ENCODE measurements around the gene COCH.
A peak's percentile ranks its signal among the peaks of the same experiment; 100 is the strongest.
"Not testable (repeated sequence)": the region's sequence is repeated elsewhere in the genome, so short reads cannot be mapped to it uniquely, and the experiment has no call there.

COCH gene

GRCh38 chr14:30889244-30889594, 14.9 kb downstream of the COCH start:
- Mint-ChIP-seq H3K4me3 (no peak overlapping the region), H3K9me3 (no peaks in the 10 kb centered on the region), H3K36me3 (ENCODE audit: low read depth) (peaks cover 7% of the 10 kb centered on the region), H3K4me1 (ENCODE audit: low read depth) (peaks cover 11% of the 10 kb centered on the region), H3K27ac (peak overlapping the region; percentile 23), H3K27me3 (no peaks in the 10 kb centered on the region)
- no peak for DNase-seq

GRCh38 chr14:30893819-30894218, 19.5 kb downstream of the COCH start:
- H3K27ac Mint-ChIP-seq = no peak overlapping the region

GRCh38 chr14:30894923-30895515, 20.7 kb downstream of the COCH start:
- Mint-ChIP-seq H3K36me3 (ENCODE audit: low read depth) (peaks cover 55% of the 10 kb centered on the region), H3K9me3 (no peaks in the 10 kb centered on the region), H3K4me1 (ENCODE audit: low read depth) (no peaks in the 10 kb centered on the region), H3K4me3 (no peak overlapping the region), H3K27me3 (no peaks in the 10 kb centered on the region), H3K27ac (no peak overlapping the region)
- DNase-seq = no peak

More at GRCh38 chr14:30893819-30894218, 19.5 kb downstream of the COCH start:
- Mint-ChIP-seq H3K9me3 (no peaks in the 10 kb centered on the region), H3K36me3 (ENCODE audit: low read depth) (peaks cover 46% of the 10 kb centered on the region), H3K4me3 (no peak overlapping the region), H3K4me1 (ENCODE audit: low read depth) (peaks cover 9% of the 10 kb centered on the region), H3K27me3 (no peaks in the 10 kb centered on the region)
- no peak for DNase-seq

GRCh38 chr14:30896435-30896834, 22.1 kb downstream of the COCH start:
- Mint-ChIP-seq H3K27me3 (no peaks in the 10 kb centered on the region), H3K27ac (peak overlapping the region; percentile 41), H3K4me1 (ENCODE audit: low read depth) (no peaks in the 10 kb centered on the region), H3K9me3 (no peaks in the 10 kb centered on the region), H3K36me3 (ENCODE audit: low read depth) (peaks cover 63% of the 10 kb centered on the region), H3K4me3 (no peak overlapping the region)
- DNase-seq = no peak

GRCh38 chr14:30897121-30897520, 22.8 kb downstream of the COCH start:
- H3K9me3 Mint-ChIP-seq; DNase-seq; H3K27ac Mint-ChIP-seq; H3K4me3 Mint-ChIP-seq; H3K4me1 Mint-ChIP-seq (ENCODE audit: low read depth); H3K27me3 Mint-ChIP-seq: not testable (repeated sequence)
- peaks cover 67% of the 10 kb centered on the region for H3K36me3 Mint-ChIP-seq (ENCODE audit: low read depth)

- peaks cover 58% of the 10 kb centered on the region for H3K36me3 Mint-ChIP-seq (ENCODE audit: low read depth)
- H3K27me3 Mint-ChIP-seq = no peaks in the 10 kb centered on the region
- H3K27ac Mint-ChIP-seq = no peak overlapping the region
- peaks cover 3% of the 10 kb centered on the region for H3K4me1 Mint-ChIP-seq (ENCODE audit: low read depth)
- no peak overlapping the region for H3K4me3 Mint-ChIP-seq
- no peaks in the 10 kb centered on the region for H3K9me3 Mint-ChIP-seq
- DNase-seq = no peak
Measured at GRCh38 chr14:30903285-30904124, 29.1 kb downstream of the COCH start.

- Mint-ChIP-seq H3K9me3 (no peaks in the 10 kb centered on the region), H3K4me3 (no peak overlapping the region), H3K27me3 (no peaks in the 10 kb centered on the region), H3K36me3 (ENCODE audit: low read depth) (peaks cover 48% of the 10 kb centered on the region), H3K4me1 (ENCODE audit: low read depth) (peaks cover 3% of the 10 kb centered on the region), H3K27ac (no peak overlapping the region)
- DNase-seq = no peak
Measured at GRCh38 chr14:30906752-30907658, 32.6 kb downstream of the COCH start.

GRCh38 chr14:30907659-30908057, 33.3 kb downstream of the COCH start:
- DNase-seq = no peak
- Mint-ChIP-seq H3K4me1 (ENCODE audit: low read depth) (peaks cover 3% of the 10 kb centered on the region), H3K36me3 (ENCODE audit: low read depth) (peaks cover 45% of the 10 kb centered on the region), H3K4me3 (no peak overlapping the region), H3K27ac (no peak overlapping the region), H3K27me3 (no peaks in the 10 kb centered on the region), H3K9me3 (no peaks in the 10 kb centered on the region)

GRCh38 chr14:30908826-30909225, 34.5 kb downstream of the COCH start:
- Mint-ChIP-seq H3K9me3 (no peaks in the 10 kb centered on the region), H3K36me3 (ENCODE audit: low read depth) (peaks cover 43% of the 10 kb centered on the region), H3K4me3 (no peak overlapping the region), H3K27ac (no peak overlapping the region), H3K27me3 (no peaks in the 10 kb centered on the region), H3K4me1 (ENCODE audit: low read depth) (peaks cover 3% of the 10 kb centered on the region)
- no peak for DNase-seq

GRCh38 chr14:30914812-30915211, 40.5 kb downstream of the COCH start:
- no peak overlapping the region for H3K27ac Mint-ChIP-seq
- no peaks in the 10 kb centered on the region for H3K9me3 Mint-ChIP-seq
- peaks cover 35% of the 10 kb centered on the region for H3K36me3 Mint-ChIP-seq (ENCODE audit: low read depth)
- H3K27me3 Mint-ChIP-seq = no peaks in the 10 kb centered on the region
- H3K4me3 Mint-ChIP-seq = no peak overlapping the region
- no peak for DNase-seq
- peaks cover 8% of the 10 kb centered on the region for H3K4me1 Mint-ChIP-seq (ENCODE audit: low read depth)

- H3K36me3 Mint-ChIP-seq (ENCODE audit: low read depth) = peaks cover 39% of the 10 kb centered on the region
- H3K27me3 Mint-ChIP-seq = no peaks in the 10 kb centered on the region
- H3K9me3 Mint-ChIP-seq = no peaks in the 10 kb centered on the region
- DNase-seq = no peak
- H3K27ac Mint-ChIP-seq = no peak overlapping the region
- H3K4me1 Mint-ChIP-seq (ENCODE audit: low read depth) = peaks cover 8% of the 10 kb centered on the region
- no peak overlapping the region for H3K4me3 Mint-ChIP-seq
Measured at GRCh38 chr14:30915596-30915995, 41.2 kb downstream of the COCH start.

GRCh38 chr14:30921305-30921704, 46.9 kb downstream of the COCH start:
- H3K27ac Mint-ChIP-seq = no peak overlapping the region
- H3K27me3 Mint-ChIP-seq = no peaks in the 10 kb centered on the region

GRCh38 chr14:30921788-30922187, 47.4 kb downstream of the COCH start:
- H3K36me3 Mint-ChIP-seq (ENCODE audit: low read depth) = peaks cover 48% of the 10 kb centered on the region
- no peak overlapping the region for H3K27ac Mint-ChIP-seq
- no peaks in the 10 kb centered on the region for H3K9me3 Mint-ChIP-seq
- H3K27me3 Mint-ChIP-seq = no peaks in the 10 kb centered on the region
- H3K4me3 Mint-ChIP-seq = no peak overlapping the region
- peaks cover 9% of the 10 kb centered on the region for H3K4me1 Mint-ChIP-seq (ENCODE audit: low read depth)
- DNase-seq = no peak

More at GRCh38 chr14:30921305-30921704, 46.9 kb downstream of the COCH start:
- peaks cover 9% of the 10 kb centered on the region for H3K4me1 Mint-ChIP-seq (ENCODE audit: low read depth)
- no peak for DNase-seq
- H3K36me3 Mint-ChIP-seq (ENCODE audit: low read depth) = peaks cover 50% of the 10 kb centered on the region
- H3K4me3 Mint-ChIP-seq = no peak overlapping the region
- H3K9me3 Mint-ChIP-seq = no peaks in the 10 kb centered on the region

GRCh38 chr14:30925254-30925653, 50.9 kb downstream of the COCH start:
- Mint-ChIP-seq H3K27ac (no peak overlapping the region), H3K36me3 (ENCODE audit: low read depth) (peaks cover 35% of the 10 kb centered on the region), H3K4me3 (no peak overlapping the region), H3K27me3 (no peaks in the 10 kb centered on the region), H3K9me3 (no peaks in the 10 kb centered on the region), H3K4me1 (ENCODE audit: low read depth) (peaks cover 13% of the 10 kb centered on the region)
- no peak for DNase-seq
